GM19240 (cell line): ENCODE measurements around the gene BCAP31.
"Not testable (repeated sequence)": the region's sequence is repeated elsewhere in the genome, so short reads cannot be mapped to it uniquely, and the experiment has no call there.

ENCODE experiments used
- DNase-seq: peaks from one replicate; pipeline ENCODE4 v3.0.0; 2011; ENCODE audit warnings: low spot score; ENCODE audit not compliant: insufficient read length

Gene BCAP31

DNA sequence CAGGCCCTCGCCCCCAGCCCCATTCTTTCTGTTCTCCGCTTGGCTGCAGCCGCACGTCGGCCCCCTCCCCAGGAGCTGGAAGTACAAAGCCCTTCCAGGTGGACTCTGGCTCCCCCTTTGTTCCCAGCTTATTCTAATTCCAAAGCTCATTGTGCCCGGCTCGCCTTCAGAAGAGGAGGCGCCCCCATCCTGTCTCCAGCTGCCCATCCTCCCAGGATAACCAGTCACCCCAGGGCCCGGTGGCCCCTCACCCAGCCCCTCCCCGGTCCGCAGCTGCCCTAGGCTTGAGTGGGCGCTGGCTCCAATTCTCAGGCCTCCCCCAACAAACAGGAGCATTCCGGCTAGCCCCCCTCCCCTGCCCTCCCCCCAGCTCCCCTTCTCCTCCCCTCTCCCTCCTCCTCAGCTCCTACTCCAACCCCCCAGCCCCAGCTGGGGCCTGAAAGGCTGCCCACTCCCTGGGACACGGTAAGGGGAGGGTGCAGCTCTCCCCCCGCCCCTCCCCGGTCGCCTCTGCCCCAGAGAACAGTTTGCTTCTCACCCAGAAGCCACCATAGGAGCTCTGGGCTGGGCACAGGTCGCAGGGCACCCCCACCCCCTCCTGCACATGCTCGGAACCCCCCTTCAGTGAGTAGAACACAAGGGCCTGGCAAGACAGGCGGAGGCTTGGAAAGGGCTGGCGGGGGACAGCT, 39.6 kb downstream of the BCAP31 start:
- no peak for DNase-seq

DNA sequence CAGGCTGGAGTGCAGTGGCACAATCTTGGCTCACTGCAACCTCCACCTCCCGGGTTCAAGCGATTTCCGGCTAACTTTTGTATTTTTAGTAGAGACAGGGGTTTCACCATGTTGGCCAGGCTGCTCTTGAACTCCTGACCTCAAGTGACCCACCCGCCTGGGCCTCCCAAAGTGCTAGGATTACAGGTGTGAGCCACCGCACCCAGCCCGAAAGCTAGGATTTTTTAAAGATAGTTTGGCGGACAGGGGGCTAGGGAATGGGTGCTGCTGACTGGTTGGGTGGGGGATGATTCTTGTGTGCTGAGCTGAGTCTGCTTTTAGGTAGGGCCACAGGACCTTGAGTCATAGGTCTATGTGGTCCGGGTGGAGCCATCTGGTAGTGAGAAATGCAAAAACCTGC, 40.7 kb downstream of the BCAP31 start:
- DNase-seq: not testable (repeated sequence)

DNA sequence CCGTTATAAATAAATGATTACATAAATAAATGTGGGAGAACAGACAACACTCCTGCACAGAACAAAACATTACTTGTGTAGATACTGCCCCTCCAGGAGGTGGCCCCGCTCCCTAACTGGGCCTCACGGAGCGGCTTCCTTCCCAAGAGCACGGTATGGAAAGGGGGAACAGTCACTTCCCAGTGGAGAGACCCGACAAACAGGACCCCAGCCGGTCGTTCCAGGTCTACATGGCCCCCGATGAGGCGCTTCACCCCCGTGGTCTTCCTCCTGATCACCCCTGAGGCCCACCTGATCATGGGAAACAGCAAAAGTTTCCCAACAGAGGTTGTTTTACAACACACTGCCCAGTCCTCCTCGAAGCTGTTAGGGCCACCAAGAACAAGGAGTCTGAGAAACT, 43.0 kb downstream of the BCAP31 start:
- DNase-seq: no peak

DNA sequence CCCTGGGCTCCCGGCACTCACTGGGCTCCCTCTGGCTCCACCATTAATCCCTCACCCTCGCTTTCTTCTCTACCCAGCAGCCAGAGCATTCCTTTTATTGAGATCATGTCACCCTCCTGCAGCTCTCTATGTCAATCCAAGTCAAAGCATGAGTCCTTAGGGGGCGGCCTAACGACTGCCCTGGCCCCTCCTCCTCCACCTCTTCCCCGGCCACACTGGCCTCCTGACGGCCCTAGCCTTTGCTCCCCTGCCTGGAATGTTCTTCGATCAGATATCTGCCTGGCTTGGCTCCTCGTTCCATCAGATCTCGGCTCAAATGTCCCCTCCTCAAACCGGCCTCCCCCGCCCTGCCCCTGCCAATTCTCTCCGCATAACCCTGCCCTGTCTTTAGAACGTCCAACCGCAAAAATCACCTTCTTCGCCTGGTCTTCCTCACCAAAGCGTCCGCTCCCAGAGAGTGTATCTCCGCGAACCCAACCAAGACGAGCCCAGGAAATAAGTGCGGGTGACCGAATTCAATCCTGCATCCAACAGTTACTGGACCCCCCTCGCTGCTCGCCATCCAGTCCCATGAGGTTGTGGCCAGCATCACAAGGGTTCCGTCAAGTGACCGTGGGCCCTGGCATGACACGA, 49.9 kb downstream of the BCAP31 start:
- no peak for DNase-seq

DNA sequence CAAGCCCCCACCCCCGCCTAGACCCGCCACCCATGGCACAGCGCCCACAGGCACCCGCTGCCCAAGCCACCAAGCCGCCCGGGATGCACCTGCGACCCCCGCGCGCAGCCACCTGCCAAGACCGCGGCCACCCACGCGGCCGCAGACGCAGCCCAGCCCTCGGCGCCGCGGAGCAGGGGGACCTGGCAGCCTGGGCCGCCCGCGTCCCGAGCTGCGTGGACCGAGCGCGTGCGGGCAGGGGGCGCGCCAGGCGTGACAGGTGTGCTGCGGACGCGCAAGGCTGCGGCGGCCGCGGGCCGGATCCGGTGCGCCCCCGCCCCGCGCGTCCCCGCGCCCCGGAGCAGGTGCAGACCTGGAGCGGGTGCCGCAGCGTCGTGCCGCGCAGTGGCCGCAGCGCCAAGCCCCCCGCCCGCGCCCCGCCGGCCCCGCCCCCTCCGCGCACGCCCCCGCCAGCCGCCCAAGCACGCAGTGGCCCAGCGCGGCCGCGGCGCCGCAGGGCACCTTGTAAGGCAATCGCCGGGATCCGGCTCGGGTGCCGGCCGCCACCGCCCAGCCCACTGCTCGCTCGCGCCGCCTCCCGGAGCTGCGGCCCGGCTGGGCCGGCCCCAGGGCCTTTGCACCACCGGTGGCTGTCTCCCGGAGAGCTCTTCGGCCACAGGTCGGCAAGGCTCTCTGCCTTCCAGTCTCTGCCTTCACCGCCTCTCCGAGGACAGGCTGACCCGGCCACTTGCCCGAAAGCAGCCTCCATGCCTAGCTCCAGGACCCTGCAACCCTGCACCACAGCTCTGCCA, 50.6 kb downstream of the BCAP31 start, which contains the start of gene PNCK:
PNCK (minus strand) TSS at position 386 of the 791 bp plus-strand sequence. CDS start 737 bp downstream, outside the sequence.
- DNase-seq: no peak

DNA sequence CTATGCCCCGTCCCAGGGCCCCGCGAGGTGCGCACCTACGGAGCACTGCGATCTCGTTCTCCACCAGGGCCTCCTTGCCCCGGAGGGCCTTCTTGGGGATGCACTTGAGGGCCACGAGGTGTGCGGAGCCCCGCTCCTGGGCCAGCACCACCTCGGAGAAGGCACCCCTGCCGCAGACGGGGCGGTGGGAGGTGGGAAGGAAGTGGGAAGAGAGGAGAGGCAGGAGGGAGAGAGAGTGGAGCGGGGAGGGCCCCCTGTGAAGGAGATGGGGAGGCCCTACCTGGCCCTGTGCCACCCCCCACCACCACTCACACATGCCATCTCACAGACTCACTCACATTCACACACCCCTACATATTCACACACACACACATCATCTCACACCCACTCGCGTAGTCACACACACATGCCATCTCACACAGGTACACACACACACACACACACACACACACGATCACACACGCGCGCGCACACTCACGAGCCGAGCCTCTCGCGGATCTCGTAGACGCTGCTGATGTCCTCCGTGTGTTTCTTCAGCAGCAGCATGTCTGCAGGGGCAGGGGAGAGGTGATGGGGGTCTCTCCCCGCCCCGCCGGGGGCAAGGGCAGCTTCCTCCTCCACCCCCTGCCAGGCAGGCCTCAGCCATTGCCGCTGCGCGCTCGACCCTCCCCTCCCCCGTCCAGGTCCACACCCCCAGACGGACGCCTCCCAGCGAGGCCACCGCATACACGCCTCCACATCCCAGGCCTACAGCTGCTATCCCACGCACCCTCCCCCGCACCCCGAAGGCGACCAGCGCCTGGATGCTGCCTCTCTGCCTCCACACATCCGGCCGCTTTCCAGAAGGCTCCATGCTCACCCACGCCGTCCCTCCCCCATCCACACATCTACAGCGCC, 51.4 kb downstream of the BCAP31 start:
- no peak for DNase-seq

DNA sequence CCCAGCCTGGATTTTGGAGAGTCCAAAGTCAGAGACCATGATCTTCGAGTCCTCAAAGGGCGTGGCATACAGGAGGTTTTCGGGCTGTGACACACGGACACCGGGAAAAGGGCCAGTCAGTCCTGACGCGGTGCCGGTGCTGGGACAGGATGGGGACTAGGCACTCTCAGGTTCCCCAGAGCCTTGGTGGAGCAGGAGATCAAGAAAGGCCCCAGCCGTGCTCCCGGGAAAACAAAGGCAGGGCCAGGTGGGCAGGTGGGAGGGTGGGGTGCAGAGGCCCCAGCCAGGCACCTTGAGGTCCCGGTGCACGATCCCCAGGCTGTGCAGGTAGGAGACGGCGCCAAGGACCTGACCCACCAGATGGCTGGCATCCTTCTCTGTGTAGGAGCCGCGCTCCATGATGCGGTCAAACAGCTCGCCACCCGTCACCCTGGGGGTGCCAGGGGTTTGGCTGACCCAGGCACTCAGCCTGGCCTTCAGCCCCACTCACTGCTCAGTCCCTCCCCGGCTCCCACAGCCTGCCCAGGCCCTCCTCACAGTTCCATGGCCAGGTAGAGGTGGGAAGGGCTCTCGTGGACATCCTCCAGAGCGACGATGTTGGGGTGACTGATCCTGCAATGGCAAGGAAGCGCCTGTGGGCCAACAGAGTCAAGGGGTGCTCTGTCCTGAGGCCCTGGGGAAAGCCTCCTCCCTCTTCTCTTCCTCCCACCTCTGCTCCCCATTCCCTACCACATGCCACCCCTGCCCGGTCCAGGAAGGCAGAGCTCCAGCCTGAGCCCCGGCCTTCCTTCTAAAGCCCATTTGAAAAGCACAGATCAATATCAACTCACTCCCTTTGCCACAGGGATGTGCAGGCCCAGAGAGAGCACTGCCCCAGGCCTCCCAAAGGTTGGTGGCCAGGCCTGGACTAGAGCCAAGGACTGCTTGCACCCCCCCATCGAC, 52.3 kb downstream of the BCAP31 start:
- DNase-seq: no peak

DNA sequence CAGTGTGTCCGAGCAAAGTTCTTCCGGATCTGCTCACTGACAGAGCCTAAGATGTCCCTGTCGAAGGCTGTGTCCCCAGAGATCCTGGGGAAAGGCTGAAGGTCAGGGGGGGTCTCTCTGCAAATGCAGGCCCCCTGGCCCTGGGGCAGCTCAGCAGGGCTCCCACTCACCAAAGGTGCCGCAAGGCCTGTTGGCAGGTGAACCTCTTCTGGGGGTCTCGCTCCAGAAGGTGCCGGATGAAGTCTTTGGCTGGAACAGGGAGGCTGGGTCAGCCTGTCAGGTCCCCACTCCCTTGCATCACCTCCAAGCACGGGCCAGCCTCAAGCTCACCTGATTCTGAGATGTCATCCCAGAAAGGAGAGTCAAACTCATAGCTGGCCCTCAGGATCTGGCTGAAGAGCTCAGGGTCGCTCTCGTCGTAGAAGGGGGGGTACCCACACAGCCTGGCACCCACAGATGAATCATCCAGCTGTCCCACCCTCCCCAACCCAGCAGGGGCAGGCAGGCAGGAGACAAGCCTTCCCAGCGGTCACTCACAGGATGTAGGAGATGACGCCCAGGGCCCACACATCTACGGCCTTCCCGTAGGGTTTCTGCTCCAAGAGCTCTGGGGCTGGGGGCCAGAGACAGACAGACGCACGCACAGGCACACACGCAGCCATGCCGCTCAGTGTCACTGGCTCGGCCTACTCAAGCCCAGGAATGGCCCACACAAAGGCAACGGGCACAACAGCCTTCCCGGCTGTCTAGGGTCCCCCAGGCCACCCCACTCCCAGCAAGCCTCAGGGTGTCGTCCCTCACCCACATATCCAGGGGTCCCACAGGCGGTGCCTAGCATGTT, 53.2 kb downstream of the BCAP31 start:
- no peak for DNase-seq

DNA sequence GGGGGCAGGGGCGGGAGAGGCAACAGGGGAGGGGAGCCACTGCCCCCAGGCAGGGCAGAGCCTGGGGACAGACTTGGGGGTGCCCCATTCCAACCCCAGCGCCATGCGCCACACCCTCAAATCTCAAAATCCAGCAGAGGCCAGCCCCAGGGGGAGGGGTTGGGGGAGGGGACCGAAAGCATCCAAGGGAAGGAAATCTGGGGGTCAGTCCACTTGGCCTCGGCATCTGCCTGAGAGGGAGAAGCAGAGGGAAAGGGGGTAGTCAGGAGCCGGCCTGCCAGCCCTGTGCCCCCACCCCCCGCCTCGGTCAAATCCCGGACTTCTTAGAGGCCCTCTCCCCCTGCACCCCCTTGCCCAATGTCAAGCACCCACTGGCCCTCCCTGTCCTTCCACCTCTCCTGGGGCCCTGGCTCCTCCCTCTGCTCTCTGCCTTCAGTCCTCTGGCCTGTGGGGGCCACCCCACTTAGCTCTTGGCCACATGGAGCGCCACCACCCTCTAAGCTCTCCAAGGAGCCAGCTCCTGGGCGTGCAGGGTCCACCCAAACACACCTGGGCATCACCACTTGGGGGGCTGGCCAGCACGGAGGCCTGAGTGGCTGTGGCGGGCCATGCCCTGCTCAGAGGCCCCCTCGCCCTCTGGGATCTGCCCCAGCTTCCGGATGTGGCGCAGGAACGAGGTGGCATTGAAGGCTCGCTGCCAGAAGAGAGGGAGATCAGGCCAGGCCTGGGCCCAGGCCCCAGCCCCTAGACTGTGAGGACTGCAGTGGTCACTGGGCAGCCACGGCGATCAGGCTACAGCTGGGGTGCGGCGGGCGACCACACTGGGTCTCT, 54.1 kb downstream of the BCAP31 start:
- no peak for DNase-seq

DNA sequence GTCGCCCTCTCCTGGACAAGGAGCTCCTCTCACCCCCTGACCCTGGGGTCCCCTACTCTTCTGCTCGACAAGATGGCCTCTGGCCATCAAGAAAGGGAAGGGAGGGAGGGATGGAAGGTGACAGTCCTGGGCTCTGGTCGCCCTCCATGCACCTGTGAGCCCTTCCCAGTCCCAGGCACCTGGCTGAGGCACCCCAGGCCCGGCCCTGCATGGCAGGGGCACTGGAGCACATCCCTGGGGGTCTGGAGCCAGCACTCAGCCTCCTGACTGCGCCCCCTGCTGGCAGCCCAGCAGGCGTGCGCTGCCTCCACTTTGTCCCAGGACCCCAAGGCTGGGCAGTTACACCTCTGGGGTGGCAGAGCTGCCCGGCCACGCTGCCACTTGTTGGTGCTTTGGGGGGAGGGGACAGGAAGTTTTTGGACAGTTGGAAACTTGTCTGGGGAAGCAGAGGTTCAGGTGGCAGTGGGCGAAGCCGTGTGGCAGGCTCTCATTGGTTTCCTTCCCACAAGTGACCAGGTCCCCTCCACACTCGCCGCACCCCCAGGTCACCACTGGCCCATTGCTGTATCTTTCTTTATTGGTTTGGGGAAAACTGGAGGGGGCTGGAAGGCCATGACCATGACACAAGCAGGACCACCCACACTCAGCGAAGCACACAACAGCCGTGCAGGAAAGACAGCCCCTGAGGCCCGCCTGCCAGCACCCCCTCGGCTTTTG, 54.9 kb downstream of the BCAP31 start:
- DNase-seq: no peak

DNA sequence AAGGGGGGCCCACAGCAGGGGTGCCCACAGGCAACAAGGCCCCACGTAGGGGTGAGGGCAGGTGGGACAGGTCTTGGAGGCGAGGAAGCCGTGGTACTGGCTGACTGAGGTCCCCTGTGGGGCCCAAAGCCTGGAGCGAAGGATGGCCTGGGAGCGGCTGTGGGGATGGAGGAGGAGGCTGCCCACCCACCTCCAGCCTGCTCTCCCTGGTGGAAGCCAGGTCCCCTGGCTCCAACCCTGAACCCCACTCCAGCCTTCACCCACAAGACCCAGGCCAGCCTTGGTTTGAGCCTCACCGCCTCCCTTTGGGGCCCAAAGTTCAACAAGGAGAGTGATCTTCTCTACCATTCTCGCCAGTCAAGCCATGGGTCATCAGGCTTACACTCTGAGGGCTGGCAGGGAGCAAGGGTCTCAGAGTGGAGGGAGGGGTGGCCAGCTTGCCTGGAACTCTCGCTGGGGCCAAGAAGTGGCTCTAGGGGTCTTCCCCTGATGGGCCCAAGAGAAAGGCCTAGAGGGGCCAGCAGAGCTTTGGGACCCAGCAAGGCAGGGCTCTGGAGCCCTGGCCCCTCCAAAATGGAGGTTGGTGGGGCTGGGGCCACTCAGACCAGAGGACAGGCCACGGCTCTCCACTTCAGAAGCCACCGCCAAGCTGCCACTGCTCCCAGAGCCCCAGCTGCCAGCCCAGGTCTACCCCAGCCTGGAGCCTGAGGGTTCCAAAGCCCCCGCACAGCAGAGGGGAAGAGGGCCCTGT, 55.6 kb downstream of the BCAP31 start:
- DNase-seq: no peak

DNA sequence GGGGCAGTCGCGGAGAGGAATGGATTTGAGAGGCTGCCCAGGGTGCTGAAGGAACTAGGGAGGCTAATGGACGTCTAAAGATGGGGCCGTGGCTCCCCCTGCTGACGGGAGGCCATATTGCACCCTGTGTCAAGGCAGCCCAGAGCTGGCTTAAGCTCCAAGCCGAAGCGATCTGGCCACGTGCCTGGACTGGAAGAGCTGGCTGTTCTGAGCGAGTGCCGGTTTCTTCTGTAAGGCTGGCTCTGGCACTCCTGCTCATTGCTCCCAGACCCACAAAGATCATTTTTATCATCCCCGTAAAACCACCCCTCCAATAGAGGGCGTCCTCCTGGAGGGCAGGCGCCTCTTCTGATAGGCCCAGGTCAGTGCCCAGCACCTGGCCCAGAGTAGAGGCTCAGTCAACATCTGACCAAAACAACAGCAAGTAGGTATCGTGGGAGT, 56.2 kb downstream of the BCAP31 start:
- DNase-seq: peak; percentile 64

DNA sequence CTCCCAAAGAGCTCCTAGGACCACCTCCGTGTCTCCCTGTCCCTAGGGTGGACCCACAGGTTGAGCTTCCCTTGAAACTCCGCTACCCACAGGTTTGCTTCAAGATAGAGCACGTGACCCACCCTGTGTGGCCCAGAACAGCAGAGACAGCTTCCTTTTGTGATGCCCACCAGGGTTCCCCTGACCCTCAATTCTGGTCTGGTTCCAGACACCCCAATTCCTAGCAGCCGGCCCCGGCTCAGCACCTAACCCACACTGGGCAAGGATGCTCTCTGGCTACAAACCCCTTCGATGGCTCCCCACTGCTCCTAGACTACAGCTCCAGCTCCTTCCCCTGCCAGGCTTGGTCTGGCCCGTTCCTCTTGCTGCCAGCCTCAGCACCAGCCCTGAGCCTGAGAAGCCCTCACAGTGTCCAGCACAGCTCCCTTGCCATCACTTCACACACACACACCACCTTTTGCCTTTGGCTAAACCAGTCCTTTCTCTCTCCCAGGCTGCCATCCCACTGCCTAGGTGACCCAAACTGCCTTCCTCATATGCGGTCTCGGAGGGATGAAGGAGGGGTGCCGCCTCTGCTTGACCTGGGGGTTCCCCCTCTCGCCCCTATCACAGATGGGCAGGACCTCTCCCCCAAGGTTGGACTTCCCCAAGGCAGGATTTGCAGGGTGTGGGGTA, 56.8 kb downstream of the BCAP31 start:
- no peak for DNase-seq

DNA sequence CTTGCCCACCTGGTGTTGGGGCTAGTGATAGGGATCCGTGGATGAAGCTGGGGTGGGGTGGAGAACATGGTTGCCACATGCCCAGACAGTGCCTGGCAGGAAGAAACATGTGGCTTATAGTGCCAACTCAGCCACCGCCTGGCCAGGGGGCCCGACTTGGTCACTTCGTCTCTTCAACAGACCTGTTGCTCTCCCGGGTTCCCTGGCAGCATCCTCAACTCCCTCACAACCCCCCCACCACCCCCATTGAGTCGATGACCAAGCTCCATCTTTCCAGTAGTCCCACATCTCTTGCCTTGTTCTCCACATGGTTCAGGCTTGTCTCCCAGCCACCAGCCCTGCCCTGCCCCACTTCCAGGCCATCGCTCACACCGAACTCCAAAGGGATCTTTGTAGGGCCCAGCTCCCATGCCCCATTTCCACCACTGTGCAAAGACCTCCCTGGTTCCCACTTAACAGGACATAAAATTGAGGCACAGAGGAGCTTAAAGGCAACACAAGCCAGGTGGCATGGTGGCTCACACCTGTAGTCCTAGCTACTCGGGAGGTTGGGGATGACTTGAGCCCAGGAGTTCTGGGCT, 58.4 kb downstream of the BCAP31 start:
- no peak for DNase-seq

DNA sequence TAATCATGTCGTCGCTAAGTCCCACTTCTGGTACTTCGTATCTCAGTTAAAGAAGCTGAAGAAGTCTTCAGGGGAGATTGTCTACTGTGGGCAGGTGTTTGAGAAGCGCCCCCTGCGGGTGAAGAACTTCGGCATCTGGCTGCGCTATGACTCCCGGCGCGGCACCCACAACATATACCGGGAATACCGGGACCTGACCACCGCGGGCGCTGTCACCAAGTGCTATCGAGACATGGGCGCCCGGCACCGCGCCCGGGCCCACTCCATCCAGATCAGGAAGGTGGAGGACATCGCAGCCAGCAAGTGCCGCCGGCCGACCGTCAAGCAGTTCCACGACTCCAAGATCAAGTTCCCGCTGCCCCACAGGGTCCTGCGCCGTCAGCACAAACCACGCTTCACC, 61.9 kb downstream of the BCAP31 start:
- no peak for DNase-seq

DNA sequence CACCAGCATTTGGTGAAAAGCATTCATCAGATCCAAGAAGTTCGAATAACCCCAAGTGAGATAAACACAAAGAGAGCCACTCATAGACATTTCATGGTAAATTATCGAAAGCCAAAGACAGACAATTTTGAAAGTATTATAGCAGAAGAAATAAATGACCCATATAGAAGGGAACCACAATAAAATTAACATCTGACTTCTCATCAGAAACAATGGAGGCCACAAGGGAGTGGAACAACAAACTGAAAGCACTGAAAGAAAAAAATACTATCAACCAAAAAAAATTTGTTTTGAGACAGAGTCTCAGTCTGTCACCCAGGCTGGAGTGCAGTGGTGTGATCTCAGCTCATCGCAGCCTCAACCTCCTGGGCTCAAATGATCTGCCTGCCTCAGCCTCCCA, 64.9 kb downstream of the BCAP31 start:
- DNase-seq: no peak
